Ascending aorta (tissue), 2 donors: Measurements from ENCODE around the gene TLCD3A. TPM values are rescaled to one million over a fixed set of nuclear protein-coding genes. Genes with fewer than 3 reads are reported as not detected.

Source experiments
- DNase-seq, 2 donors: peaks; one replicate each; pipeline ENCODE4 v3.0.0-alpha.2; 2019; ENCODE audit warnings: low spot score in 2 of 2
- H3K27ac ChIP-seq, 2 donors: fragments of 200-600 bp; sonication (generic); one replicate each; pipeline ENCODE4 v1.5.1; 2016 to 2017; ENCODE audit warnings: mild to moderate bottlenecking in 1 of 2
- H3K27me3 ChIP-seq: fragments of 200-600 bp; sonication (generic); one replicate; pipeline ENCODE4 v1.5.1; 2017
- H3K36me3 ChIP-seq, 2 donors: fragments of 200-600 bp; sonication (generic); one replicate each; pipeline ENCODE4 v1.5.1; 2016
- H3K4me1 ChIP-seq, 2 donors: fragments of 200-600 bp; sonication (generic); one replicate each; pipeline ENCODE4 v1.5.1; 2016 to 2017; ENCODE audit warnings: mild to moderate bottlenecking in 1 of 2
- H3K4me3 ChIP-seq, 2 donors: fragments of 200-600 bp; sonication (generic); one replicate each; pipeline ENCODE4 v1.5.1; 2016 to 2017; ENCODE audit warnings: mild to moderate bottlenecking in 1 of 2
- H3K9me3 ChIP-seq, 2 donors: fragments of 200-600 bp; sonication (generic); one replicate each; pipeline ENCODE4 v1.5.1; 2016
- CTCF ChIP-seq, 3 experiments: fragments of 200-600 bp in 2 of 3; fragments of 450-650 bp in 1 of 3; sonication (generic) in 2 of 3; IDR thresholded peaks; one replicate each; pipeline ENCODE4 v1.5.1; 2016 to 2019; ENCODE audit warnings: antibody characterized with exemption in 3 of 3, mild to moderate bottlenecking in 1 of 3, moderate library complexity in 1 of 3
- intact Hi-C: fragments of 100-400 bp; cut with DNase I; formaldehyde crosslinking; loops from one replicate; pipeline ENCODE4 v1.15.1; 2023
- total RNA-seq: library from RNA; depleted of rRNA; stranded (reverse); fragments of >200 nt; gene quantifications from one replicate; pipeline ENCODE4 v1.1.0, GENCODE V29; 2016

Gene TLCD3A
- total RNA-seq, 1 donor from 2014 or later: 21.9 TPM

GRCh38 chr17:728911-729310, 3.5 kb upstream of the TLCD3A start:
- Histone ChIP-seq H3K36me3 (no peaks in the 10 kb centered on the region), H3K27ac (no peak overlapping the region), H3K4me1 (peaks cover 7 to 14% of the 10 kb centered on the region in 2 donors), H3K4me3 (no peak overlapping the region), H3K27me3 (no peaks in the 10 kb centered on the region), H3K9me3 (no peaks in the 10 kb centered on the region)
- no peak for TF ChIP-seq CTCF (IDR thresholded peaks at IDR 0.05)
- no peak for DNase-seq
- intact Hi-C loops: no loop called here

DNA sequence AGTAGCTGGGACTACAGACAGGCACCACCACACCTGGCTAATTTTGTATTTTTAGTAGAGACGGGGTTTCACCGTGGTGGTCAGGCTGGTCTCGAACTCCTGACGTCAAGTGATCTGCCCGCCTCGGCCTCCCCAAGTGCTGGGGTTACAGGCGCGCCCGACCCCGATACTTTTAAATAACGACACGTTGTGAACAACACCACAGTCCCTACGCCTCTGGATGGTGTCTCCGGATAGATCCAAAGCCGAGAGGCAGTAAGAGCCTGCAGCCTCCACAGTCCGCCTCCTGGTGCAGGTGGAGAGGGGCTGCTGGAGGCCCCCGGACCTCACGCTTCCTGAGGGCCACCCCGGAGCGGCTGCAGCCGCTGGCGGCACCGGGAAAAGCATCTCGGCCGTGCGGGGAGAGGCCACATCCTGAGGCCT, 741 bp upstream of the TLCD3A start:
- Histone ChIP-seq H3K4me3 (peak overlapping the region; percentile 80 to 94), H3K36me3 (no peaks in the 10 kb centered on the region), H3K27me3 (no peaks in the 10 kb centered on the region), H3K27ac (peak overlapping the region in 1 of 2 donors; percentile 60), H3K9me3 (no peaks in the 10 kb centered on the region), H3K4me1 (peaks cover 7 to 14% of the 10 kb centered on the region in 2 donors)
- intact Hi-C loops: no loop called here
- DNase-seq: no peak
- TF ChIP-seq CTCF (IDR thresholded peaks at IDR 0.05): no peak

DNA sequence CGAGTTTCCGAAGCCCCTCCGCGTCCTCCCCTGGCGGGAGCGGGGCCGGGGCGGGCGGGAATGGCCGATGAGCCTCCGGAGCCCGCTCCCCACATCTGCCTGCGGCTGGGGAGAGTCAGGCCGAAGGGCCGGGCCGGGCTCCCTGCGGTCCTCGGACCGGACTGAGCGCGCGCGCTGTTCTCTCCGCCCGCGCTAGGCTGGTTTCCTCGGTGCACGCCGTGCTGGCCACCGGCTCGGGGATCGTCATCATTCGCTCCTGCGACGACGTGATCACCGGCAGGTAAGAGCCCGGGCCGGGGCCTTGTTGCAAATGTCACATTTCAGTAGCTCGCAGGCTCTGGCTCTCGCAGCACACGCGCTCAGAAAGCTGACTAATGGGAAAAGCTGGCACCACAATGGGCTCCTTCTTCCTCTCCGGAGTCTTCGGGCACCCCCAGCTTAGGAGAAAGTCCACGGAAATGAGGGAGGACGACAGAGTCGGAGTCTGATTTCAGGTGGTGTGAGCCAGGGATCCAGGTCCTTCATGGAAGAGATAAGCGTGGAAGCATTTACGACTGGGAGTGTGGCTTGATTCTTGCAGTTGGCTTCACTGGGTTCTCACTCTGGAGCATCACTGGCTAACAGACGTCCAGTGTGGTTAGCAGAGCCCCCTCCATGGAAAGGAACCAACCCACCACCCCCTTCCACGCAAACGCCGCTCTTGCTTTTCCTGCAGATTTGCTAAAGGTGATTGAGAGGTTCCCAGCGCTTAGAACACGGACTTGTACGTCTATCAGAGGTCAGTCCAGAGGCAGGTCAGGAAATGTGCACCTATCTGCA, 715 bp downstream of the TLCD3A start:
- Histone ChIP-seq H3K27ac (peak overlapping the region; percentile 71 to 74), H3K36me3 (no peaks in the 10 kb centered on the region)

GRCh38 chr17:733743-734142, 1.3 kb downstream of the TLCD3A start:
- no peak for DNase-seq
- Histone ChIP-seq H3K27ac (peak overlapping the region in 1 of 2 donors; percentile 71), H3K27me3 (no peaks in the 10 kb centered on the region), H3K9me3 (no peaks in the 10 kb centered on the region), H3K4me1 (peaks cover 7 to 14% of the 10 kb centered on the region in 2 donors), H3K4me3 (peak overlapping the region; percentile 80 to 94), H3K36me3 (no peaks in the 10 kb centered on the region)
- no peak for TF ChIP-seq CTCF (IDR thresholded peaks at IDR 0.05)
- intact Hi-C loops: no loop called here

More for the DNA sequence above, 715 bp downstream of the TLCD3A start:
- intact Hi-C loops: no loop called here
- Histone ChIP-seq H3K4me1 (peaks cover 7 to 14% of the 10 kb centered on the region in 2 donors), H3K4me3 (peak overlapping the region; percentile 80 to 94), H3K27me3 (no peaks in the 10 kb centered on the region), H3K9me3 (no peaks in the 10 kb centered on the region)
- DNase-seq: no peak
- no peak for TF ChIP-seq CTCF (IDR thresholded peaks at IDR 0.05)

- Histone ChIP-seq H3K4me3 (no peak overlapping the region), H3K27ac (no peak overlapping the region), H3K36me3 (peaks cover 11 to 16% of the 10 kb centered on the region in 2 donors), H3K4me1 (peaks cover 0 to 6% of the 10 kb centered on the region in 2 donors), H3K9me3 (no peaks in the 10 kb centered on the region), H3K27me3 (no peaks in the 10 kb centered on the region)
- intact Hi-C loops: no loop called here
- no peak for DNase-seq
- no peak for TF ChIP-seq CTCF (IDR thresholded peaks at IDR 0.05)
Measured at GRCh38 chr17:737561-738113, 5.2 kb downstream of the TLCD3A start.
